B cell (primary cell): ENCODE results near the gene SMPX.

Experiments used
- CTCF ChIP-seq: fragments of 200-600 bp; IDR thresholded peaks from one replicate; pipeline ENCODE4 v1.8.0; 2022; ENCODE audit warnings: antibody characterized with exemption, mild to moderate bottlenecking
- EZH2 ChIP-seq: IDR thresholded peaks from 2 replicates; pipeline ENCODE4 v1.6.1; 2012; ENCODE audit warnings: borderline replicate concordance, low read depth, mild to moderate bottlenecking, moderate library complexity, low read length; ENCODE audit not compliant: insufficient read depth, poor library complexity, severe bottlenecking

- TF ChIP-seq CTCF (no peak), EZH2 (no peak)
These were observed 98.6 kb downstream of the SMPX start for GRCh38 chrX:21659320-21659719.
